ENCODE results near the gene AMZ1.

Gene AMZ1

GRCh38 chr7:2651847-2652735, 35.9 kb upstream of the AMZ1 start:
- DNase-seq, result no peak

- no peak for DNase-seq
Observed at GRCh38 chr7:2652736-2653060, 35.3 kb upstream of the AMZ1 start.

DNA sequence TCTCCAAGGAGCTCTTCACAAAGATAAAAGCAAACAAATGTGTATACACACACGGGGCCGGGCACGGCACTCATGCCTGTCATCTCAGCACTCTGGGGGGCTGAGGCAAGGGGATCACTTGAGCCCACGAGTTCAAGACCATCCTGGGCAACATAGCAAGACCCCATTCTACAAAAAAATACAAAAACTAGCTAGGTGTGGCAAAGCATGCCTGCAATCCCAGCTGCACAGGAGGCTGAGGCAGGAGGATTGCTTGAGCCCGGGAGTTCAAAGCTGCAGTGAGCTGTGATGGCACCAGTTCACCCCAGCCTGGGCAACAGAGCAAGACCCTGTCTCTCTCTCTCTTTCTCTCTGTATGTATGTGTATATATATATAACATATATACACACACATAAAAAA, 33.9 kb upstream of the AMZ1 start:
- no peak for DNase-seq

DNA sequence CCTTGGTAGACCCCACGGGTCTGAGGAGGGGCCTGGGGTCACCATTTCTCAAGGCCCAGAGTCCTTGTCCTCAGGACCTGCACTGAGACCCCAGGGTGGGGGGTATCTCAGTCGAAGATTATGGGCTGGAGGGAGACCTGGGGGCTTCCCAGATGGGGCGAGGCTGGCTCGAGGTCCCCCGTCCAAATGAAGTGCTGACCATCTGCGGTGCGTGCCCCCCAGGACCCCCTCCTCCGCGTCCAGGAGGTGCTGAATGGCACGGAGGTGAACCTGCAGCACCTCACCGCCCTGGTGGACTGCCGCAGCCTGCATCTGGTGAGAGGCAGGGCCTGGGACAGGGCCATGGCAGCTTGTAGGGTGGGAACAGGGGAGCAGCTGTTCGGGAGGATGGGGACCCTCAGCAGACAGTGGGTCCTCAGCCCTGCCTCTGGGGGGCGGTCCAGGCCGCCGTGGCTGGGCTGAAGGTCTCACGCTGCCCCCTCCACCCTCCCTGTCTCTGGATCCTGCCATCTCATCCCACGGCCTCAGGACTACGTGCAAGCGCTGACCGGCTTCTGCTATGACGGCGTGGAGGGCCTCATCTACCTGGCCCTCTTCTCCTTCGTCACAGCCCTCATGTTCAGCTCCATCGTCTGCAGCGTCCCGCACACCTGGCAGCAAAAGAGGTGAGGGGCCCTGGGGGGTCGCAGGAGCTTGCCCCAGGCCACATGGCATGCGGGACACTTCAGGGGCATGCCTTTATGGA, 32.0 kb upstream of the AMZ1 start:
- no peak for DNase-seq

- no peak for DNase-seq
Observed at GRCh38 chr7:2657208-2657607, 30.8 kb upstream of the AMZ1 start.

- no peak for DNase-seq
Observed at GRCh38 chr7:2657920-2658671, 29.9 kb upstream of the AMZ1 start.

GRCh38 chr7:2658941-2659340, 29.1 kb upstream of the AMZ1 start:
- no peak for DNase-seq

DNA sequence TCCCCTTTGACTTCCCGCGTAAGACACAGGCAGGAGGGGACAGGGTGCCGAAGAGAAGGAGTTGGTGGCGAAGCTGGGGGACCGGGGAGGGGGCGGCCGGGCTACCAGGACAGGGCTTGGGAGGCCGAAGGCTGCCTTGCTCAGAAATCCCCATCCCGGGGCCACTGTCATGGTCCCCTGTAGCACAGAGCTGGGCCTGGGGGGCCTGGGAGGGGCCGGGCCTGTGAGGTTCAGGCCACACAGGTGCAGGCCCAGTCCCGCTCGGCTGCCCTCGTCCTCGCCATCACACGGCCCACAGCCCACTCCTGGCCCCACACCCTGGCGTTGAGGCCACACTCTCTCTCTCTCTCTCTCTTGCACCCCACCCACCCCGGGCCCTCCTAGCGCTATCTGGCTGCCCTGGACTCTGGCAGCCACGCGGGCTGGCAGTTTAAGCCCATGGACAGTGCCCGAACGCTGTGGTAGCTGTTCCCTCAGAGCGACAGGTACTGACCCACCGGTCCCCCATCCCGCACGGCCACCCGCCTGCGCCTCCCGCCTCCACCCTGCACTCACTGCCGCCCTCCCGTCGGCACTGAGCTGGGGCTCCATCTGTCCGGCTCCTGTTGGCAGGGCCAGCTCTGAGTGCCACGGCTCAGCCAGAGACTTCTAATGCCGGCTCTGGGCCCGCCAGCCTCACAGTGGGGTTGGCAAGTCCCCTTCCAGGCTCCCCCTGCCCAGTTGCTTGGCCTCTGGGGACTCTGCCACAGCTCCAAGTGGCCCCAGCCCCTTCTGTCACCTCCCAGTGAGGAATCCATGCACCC, 28.2 kb upstream of the AMZ1 start:
- DNase-seq, result no peak

DNA sequence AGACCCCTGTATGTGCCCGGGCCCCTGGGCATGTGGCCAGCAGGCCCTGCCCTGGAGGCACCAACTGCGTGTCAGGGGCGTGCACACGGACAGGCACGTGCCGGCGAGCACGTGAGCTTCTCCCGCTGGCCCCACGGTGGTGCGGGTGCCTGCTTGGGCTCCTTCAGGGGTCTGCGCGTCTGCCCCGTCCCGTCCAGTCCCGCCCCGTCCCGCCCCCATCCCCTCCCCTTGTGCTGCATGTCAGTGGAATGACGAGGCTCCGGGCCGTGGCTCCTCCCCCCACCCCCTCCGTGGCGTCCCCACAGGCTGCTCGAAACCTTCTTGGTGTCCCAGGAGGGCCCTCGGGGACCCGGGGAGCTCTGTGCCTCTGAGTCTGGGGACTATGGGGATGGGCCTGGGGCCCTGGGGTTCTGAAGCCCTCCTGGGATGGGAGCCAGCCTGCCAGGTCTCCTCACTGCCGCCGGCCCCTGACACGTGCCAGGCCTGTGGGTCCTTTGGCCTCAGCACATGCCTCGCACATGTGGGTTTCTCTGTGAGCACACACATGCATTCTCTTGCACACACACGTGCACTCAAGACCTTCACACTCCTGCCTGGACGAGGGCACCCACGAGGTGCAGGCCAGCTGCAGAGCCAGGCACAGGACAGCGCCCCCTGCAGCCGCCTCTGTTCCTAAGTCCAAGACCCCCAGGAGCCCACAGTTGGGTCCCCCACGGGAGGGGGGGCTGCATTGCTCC, 27.5 kb upstream of the AMZ1 start:
- no peak for DNase-seq

GRCh38 chr7:2661096-2661449, 26.9 kb upstream of the AMZ1 start:
- no peak for DNase-seq

- DNase-seq, result no peak
Observed at GRCh38 chr7:2661602-2662272, 26.3 kb upstream of the AMZ1 start.

DNA sequence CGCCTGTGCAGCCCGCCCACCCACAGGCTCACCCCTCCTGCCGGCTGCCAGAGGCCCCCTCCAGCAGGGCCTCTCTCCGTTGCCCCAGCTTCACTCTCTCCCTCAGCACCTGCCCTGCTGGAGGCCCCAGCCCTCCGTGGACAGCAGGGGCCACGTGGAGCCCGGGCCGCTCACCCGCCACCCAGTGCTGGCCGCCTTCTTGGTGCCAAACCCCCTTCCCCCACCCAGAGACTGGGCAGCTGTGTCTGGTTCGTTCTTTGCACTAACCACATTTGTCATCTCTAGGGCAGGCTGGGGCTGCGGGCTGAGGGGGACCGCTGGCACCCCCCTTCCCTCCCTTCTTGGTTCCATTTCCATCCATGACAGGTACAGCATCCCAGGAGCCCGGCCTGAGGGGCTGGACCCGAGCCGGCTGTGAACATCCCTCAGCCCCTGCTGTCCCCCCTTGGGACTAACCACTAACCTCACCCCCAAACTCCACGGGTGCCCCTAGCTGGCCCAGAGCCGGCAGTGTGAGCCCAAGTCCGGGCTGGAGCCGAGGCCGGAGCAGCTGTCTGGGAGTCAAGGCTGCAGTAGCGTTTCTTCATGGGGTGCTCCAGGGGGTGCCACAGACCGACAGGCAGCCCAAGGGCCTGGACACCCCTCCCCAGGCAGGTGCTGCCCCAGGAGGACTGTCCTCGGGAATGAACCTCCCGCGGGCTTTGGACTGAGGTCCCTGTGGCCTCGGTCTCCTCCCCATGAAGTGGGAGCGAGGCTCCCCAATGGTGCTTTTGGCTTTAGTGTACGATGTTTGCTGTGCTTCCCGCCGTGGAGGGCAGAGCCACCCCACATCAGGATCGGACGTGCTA, 25.5 kb upstream of the AMZ1 start:
- no peak for DNase-seq

DNA sequence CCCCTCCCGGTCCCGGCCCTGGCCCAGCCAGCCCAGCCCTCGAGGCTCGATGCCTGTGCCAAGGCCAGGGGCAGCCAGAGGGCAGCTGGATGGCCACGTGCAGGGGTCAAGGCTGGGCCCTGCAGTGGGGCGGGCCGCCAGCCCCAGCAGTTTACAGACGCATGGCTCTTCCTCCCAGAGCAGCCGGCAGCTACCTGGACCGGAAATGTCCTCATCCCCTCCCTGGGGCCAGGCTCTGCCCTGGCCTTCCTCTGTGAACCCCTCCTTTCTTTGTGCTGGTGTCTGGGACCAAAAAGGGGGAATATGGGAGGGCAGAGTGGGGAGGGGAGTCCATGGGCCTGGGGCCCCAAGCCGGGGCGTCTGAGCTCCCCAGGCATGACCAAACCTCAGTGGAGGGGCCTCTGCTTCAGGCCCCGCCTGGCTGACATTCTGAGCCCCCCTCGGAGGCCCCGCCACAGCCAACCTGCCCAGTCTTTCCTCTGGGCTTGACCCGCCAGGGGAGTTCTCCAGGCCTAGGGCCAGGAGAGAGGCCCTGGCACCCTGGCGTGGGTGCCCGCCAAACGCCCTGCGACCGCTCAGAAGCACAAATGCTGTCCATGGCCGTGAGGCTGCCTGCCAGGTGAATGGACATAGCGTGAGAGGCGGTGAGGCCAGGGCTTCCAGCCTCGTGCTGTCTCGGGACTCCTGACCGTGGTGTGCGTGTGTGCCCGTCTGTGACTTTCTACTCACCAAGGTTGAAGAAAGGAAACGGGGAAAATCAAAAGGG, 24.7 kb upstream of the AMZ1 start:
- no peak for DNase-seq

DNA sequence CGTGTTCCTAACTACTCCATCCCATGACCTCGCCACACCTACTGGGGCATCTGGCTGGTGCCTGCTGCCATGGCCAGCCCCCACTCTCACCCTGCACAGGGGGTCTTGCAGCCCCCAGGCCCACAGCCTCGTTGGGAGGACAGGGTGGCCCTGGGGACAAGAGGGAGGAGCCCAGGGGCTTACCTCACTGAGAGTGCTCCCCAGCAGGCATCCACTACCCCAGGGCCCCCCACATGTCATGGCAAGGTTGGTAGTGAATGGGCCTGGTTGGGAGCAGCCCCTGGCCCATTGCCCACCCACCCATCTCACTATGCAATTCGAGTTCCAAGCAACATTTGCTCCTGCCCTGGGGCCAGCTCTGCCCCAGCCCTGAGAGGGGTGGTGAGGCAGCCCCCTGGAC, 24.0 kb upstream of the AMZ1 start:
- DNase-seq, result no peak

- no peak for DNase-seq
Observed at GRCh38 chr7:2665359-2665791, 22.6 kb upstream of the AMZ1 start.

DNA sequence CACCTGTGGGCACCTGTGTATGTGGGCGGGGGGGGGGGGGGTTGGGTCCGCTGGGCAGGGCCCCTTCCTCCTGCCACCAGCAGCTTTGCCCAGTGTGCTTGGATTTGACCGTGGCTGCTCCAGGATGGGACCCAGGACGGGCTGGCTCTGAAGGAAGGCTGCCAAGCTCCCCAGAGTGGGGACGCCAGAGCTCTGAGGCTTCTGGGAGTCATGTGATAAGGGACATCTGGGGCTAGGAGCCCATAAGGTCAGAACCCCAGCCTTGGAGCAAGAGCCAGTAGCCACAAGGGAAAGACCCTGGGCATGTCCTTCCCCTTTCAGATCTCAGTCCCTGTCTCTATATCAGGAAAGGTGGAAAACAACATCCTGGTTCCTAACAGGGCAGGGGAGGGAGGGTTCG, 21.8 kb upstream of the AMZ1 start:
- no peak for DNase-seq

DNA sequence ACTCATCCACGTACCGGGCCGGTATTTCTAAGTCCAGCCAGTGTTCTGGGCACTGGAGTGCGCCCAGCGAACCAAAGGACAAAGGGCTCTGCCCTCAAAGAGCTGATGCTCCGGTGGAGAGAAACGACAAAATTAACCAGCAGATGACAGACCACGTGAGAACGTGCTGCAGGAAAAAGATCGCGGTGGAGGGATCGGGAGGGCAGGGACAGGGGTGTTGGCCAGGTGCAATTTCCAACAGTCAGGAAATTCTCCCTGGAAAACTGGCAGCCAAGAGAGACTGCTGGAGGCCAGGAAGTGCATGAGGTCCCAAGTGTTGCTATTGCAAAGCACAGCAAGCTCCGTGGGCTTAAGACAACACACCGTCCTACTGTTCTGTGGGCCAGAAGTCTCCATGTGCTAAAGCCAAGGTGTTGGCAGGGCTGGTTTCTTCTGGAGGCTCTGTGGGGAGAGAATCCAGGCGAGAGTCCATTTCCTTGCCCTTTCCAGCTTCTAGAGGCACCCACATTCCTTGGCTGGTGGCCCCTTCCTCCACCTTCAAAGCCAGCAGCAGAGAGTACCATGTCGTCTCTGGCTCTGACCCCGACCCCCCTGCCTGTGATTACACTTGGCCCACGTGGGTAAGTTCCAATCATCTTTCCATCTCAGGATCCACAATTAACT, 21.3 kb upstream of the AMZ1 start:
- no peak for DNase-seq

- no peak for DNase-seq
Observed at GRCh38 chr7:2667843-2668242, 20.2 kb upstream of the AMZ1 start.

- DNase-seq, result no peak
Observed at GRCh38 chr7:2668401-2668800, 19.6 kb upstream of the AMZ1 start.

Data from GDM1 (cell line).